Measurements from ENCODE around the gene TANC1. TPM values are rescaled to one million over a fixed set of nuclear protein-coding genes. Genes with fewer than 3 reads are reported as not detected.

Gene TANC1
- total and polyA plus RNA-seq, 2 experiments from 2014 or later: 2.8 to 9.5 TPM

GRCh38 chr2:159202568-159203071 is 234.2 kb downstream of the TANC1 start (continued):
- TF ChIP-seq, protein P1, sequence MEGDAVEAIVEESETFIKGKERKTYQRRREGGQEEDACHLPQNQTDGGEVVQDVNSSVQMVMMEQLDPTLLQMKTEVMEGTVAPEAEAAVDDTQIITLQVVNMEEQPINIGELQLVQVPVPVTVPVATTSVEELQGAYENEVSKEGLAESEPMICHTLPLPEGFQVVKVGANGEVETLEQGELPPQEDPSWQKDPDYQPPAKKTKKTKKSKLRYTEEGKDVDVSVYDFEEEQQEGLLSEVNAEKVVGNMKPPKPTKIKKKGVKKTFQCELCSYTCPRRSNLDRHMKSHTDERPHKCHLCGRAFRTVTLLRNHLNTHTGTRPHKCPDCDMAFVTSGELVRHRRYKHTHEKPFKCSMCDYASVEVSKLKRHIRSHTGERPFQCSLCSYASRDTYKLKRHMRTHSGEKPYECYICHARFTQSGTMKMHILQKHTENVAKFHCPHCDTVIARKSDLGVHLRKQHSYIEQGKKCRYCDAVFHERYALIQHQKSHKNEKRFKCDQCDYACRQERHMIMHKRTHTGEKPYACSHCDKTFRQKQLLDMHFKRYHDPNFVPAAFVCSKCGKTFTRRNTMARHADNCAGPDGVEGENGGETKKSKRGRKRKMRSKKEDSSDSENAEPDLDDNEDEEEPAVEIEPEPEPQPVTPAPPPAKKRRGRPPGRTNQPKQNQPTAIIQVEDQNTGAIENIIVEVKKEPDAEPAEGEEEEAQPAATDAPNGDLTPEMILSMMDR (conservative IDR thresholded peaks at IDR 0.05; ENCODE audit: low read depth in 2 of 2): no peak
- TF ChIP-seq CREB1 (CRISPR knock-in tag; IDR thresholded peaks at IDR 0.05; ENCODE audit: low read depth): no peak

DNA sequence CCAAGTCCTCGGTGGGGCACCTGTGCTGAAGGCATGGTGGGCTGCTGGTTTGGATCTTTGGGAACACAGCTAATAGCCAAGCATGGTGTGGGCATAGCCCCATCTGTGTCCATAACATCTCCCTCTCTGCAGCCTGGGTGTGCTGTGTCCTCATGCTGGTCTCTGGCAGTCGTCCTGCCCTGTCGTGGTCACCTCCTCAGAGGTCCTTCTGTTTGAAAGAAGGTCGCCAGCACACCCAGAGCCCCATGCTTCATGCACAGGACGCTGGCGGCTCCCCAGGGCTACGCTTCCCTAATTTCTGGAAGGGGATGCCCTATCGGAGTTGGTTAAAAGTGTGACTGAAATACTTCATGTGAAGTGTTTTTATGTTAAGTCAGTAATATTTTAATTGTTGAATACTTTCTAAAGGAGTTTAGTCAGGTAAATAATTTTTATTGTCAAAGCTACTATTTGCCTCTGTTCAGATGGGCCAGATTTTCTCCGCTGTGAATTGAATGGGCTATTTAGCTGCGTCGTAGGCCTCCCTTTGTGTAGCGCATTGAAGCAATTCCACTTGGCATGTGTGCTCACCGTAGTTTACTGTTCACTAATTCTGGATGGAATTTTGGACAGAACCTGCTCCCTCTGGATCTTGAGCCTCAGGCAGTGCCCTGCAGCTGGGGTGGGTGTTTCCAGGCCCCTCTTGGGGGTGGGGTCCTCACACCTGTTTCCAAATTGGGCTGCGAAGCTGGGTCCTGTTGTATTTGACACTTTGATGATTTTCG is 236.1 kb downstream of the TANC1 start:
- no peak for ATAC-seq

More for the DNA sequence above, 236.1 kb downstream of the TANC1 start:
- peaks cover 11% of the 10 kb centered on the region for H3K27me3 Mint-ChIP-seq (ENCODE audit: insufficient read depth, low read depth, poor library complexity)
- H3K9me3 Mint-ChIP-seq: no peaks in the 10 kb centered on the region
- Histone ChIP-seq H3K27ac (ENCODE audit: low read depth) (no peak overlapping the region), H3K4me3 (no peak overlapping the region), H3K36me3 (ENCODE audit: insufficient read depth) (no peaks in the 10 kb centered on the region), H3K79me2 (replicated peaks; ENCODE audit: insufficient read depth) (no peaks in the 10 kb centered on the region), H2AFZ (no peak overlapping the region), H3K27me3 (ENCODE audit: insufficient read depth) (peaks cover 17% of the 10 kb centered on the region), H3F3A (replicated peaks; ENCODE audit: low read depth) (no peaks in the 10 kb centered on the region), H3K4me1 (ENCODE audit: insufficient read depth) (no peaks in the 10 kb centered on the region), H3K9me2 (ENCODE audit: insufficient read depth) (0 out of 2 replicates have a peak, but pooled peaks cover 6% of the 10 kb centered on the region), H3K4me2 (no peak overlapping the region), H4K20me1 (replicated peaks; ENCODE audit: insufficient read depth) (peaks cover 3% of the 10 kb centered on the region)
- H3K36me3 Mint-ChIP-seq (ENCODE audit: low read depth): no peaks in the 10 kb centered on the region
- TF ChIP-seq ZNF331 (CRISPR knock-in tag; IDR thresholded peaks at IDR 0.05; ENCODE audit: low read depth) (no peak), ZNF114 (CRISPR knock-in tag; IDR thresholded peaks at IDR 0.05) (no peak), POLR2AphosphoS5 (IDR thresholded peaks at IDR 0.05; ENCODE audit: low read depth) (no peak), JUNB (IDR thresholded peaks at IDR 0.05; ENCODE audit: unreplicated experiment) (no peak), REST (IDR thresholded peaks at IDR 0.05; ENCODE audit: unreplicated experiment) (no peak), NANOG (IDR thresholded peaks at IDR 0.05; ENCODE audit: borderline replicate concordance) (no peak), ETS1 (IDR thresholded peaks at IDR 0.05) (no peak), STAT1 (IDR thresholded peaks at IDR 0.05; ENCODE audit: unreplicated experiment) (no peak)
- TF ChIP-seq, protein P1 (conservative IDR thresholded peaks at IDR 0.05; ENCODE audit: low read depth in 2 of 2): no peak
- H3K4me1 Mint-ChIP-seq: no peaks in the 10 kb centered on the region
- H3K27ac Mint-ChIP-seq: no peak overlapping the region
- DNase-seq (ENCODE audit: low spot score): no peak
- H3K4me3 Mint-ChIP-seq: no peak overlapping the region
